A549 (cell line): ENCODE results near the gene OR6Q1. TPM values are rescaled to one million over a fixed set of nuclear protein-coding genes. Genes with fewer than 3 reads are reported as not detected.

ENCODE experiments used
- ATAC-seq, 2 experiments: fragments of 200-7000 bp in 1 of 2; fragments of >200 bp in 1 of 2; cut with Nextera tagmentation in 1 of 2; cut with Tn5 transposase in 1 of 2; 3 replicates each; pipeline versions ENCODE4 v1.8.0 to v1.9.1; 2018 to 2020; ENCODE audit warnings: mild to moderate bottlenecking in 1 of 2, moderate library complexity in 1 of 2
- CTCF ChIA-PET: fragments of 300-600 bp; sonication (Branson Sonifier 250); formaldehyde crosslinking; extraction: SDS; loops from one replicate; lab custom pipeline; 2021; ENCODE audit warnings: antibody characterized with exemption, inconsistent platforms; lab: Yijun Ruan, JAX
- POLR2A ChIA-PET: fragments of 350-600 bp; formaldehyde crosslinking; extraction: SDS; loops from one replicate; lab custom pipeline; 2021; ENCODE audit warnings: antibody characterized with exemption, inconsistent platforms; lab: Yijun Ruan, JAX
- DNase-seq, 2 experiments: peaks; one replicate each; pipeline versions ENCODE4 v3.0.0 to v3.0.0-alpha.2; 2011 to 2016; ENCODE audit warnings: low read depth in 1 of 2, low spot score in 1 of 2
- FAIRE-seq: peaks from 2 replicates; lab custom pipeline; 2011; peaks lifted over from hg19 to GRCh38; lab: Jason Lieb, UNC
- H3K27ac ChIP-seq, 2 experiments: fragments of >200 bp; sonication (Bioruptor Twin); formaldehyde crosslinking; 3 replicates each; pipeline ENCODE4 v1.5.1; 2016 to 2017
- H3K4me1 ChIP-seq: fragments of >200 bp; sonication (Bioruptor Twin); formaldehyde crosslinking; 3 replicates; pipeline ENCODE4 v1.6.1; 2016
- H3K4me2 ChIP-seq: fragments of >200 bp; sonication (Bioruptor Twin); formaldehyde crosslinking; 3 replicates; pipeline ENCODE4 v1.6.1; 2016
- H3K4me3 ChIP-seq: fragments of >200 bp; sonication (Bioruptor Twin); formaldehyde crosslinking; 3 replicates; pipeline ENCODE4 v1.5.1; 2016
- H3K9me3 ChIP-seq: fragments of >200 bp; sonication (Bioruptor Twin); formaldehyde crosslinking; 3 replicates; pipeline ENCODE4 v1.6.1; 2016
- CBX8 ChIP-seq: fragments of 200-600 bp; sonication (generic); IDR thresholded peaks from 2 replicates; pipeline ENCODE4 v1.6.1; 2016
- CHD2 ChIP-seq: fragments of 150-350 bp; IDR thresholded peaks from 2 replicates; pipeline ENCODE4 v1.6.1; 2014; ENCODE audit warnings: low read length; ENCODE audit not compliant: partially characterized antibody
- CHD4 ChIP-seq: fragments of 200-600 bp; sonication (generic); IDR thresholded peaks from 2 replicates; pipeline ENCODE4 v1.6.1; 2016; ENCODE audit warnings: antibody characterized with exemption, mild to moderate bottlenecking, borderline replicate concordance
- EHF ChIP-seq: fragments of 250-450 bp; sonication (Bioruptor Pico); IDR thresholded peaks from 2 replicates; pipeline ENCODE4 v1.5.0; 2020; ENCODE audit warnings: mild to moderate bottlenecking
- EHMT2 ChIP-seq: fragments of 200-600 bp; sonication (generic); IDR thresholded peaks from 2 replicates; pipeline ENCODE4 v1.6.1; 2016; ENCODE audit warnings: antibody characterized with exemption, low read depth, mild to moderate bottlenecking, moderate library complexity
- FOSB ChIP-seq: fragments of 250-450 bp; sonication (Bioruptor Pico); IDR thresholded peaks from 2 replicates; pipeline ENCODE4 v1.5.0; 2020; ENCODE audit warnings: mild to moderate bottlenecking, moderate library complexity
- FOSL2 ChIP-seq, 2 experiments: fragments of 450-650 bp in 1 of 2; fragments of >200 bp in 1 of 2; sonication (Bioruptor Twin) in 1 of 2; formaldehyde crosslinking; IDR thresholded peaks; 2 replicates each; pipeline versions ENCODE4 v1.5.0 to v1.6.1; 2016 to 2020; ENCODE audit warnings: mild to moderate bottlenecking in 1 of 2, moderate library complexity in 1 of 2
- JUN ChIP-seq, 2 experiments: fragments of >200 bp; sonication (Bioruptor Twin); formaldehyde crosslinking; IDR thresholded peaks; 2 replicates in 1 of 2; 3 replicates in 1 of 2; pipeline ENCODE4 v1.6.1; 2016 to 2017
- KDM5A ChIP-seq: fragments of 200-600 bp; sonication (generic); IDR thresholded peaks from 2 replicates; pipeline ENCODE4 v1.6.1; 2016; ENCODE audit warnings: antibody characterized with exemption, mild to moderate bottlenecking
- NPAS2 ChIP-seq: fragments of 250-450 bp; sonication (Bioruptor Pico); IDR thresholded peaks from 2 replicates; pipeline ENCODE4 v1.8.0; 2022; ENCODE audit warnings: mild to moderate bottlenecking, moderate library complexity, borderline replicate concordance
- NR3C1 ChIP-seq: fragments of >200 bp; sonication (Bioruptor Twin); formaldehyde crosslinking; IDR thresholded peaks from 3 replicates; pipeline ENCODE4 v1.6.1; 2017
- POLR2AphosphoS2 ChIP-seq: conservative IDR thresholded peaks from 2 replicates; pipeline ENCODE4 v1.6.1; 2012; ENCODE audit warnings: low read length, improper control_type of control experiment, inconsistent platforms
- RFX5 ChIP-seq: fragments of 450-650 bp; IDR thresholded peaks from 2 replicates; pipeline ENCODE4 v1.7.1; 2014; ENCODE audit warnings: antibody characterized with exemption, mild to moderate bottlenecking, moderate library complexity
- SMC3 ChIP-seq: fragments of >200 bp; sonication (Bioruptor Twin); formaldehyde crosslinking; IDR thresholded peaks from 3 replicates; pipeline ENCODE4 v1.6.1; 2018; ENCODE audit warnings: inconsistent platforms
- SREBF2 ChIP-seq: fragments of 450-650 bp; IDR thresholded peaks from 2 replicates; pipeline ENCODE4 v1.6.1; 2014; ENCODE audit warnings: mild to moderate bottlenecking, moderate library complexity
- TFCP2L1 ChIP-seq: fragments of 250-450 bp; sonication (Bioruptor Pico); IDR thresholded peaks from 2 replicates; pipeline ENCODE4 v1.5.0; 2021; ENCODE audit warnings: mild to moderate bottlenecking
- ZC3H11A ChIP-seq: fragments of 450-650 bp; IDR thresholded peaks from 2 replicates; pipeline ENCODE4 v1.6.1; 2014; ENCODE audit warnings: antibody characterized with exemption, mild to moderate bottlenecking
- ZNF302 ChIP-seq: fragments of 250-450 bp; sonication (Bioruptor Pico); IDR thresholded peaks from 2 replicates; pipeline ENCODE4 v1.9.0; 2021; ENCODE audit warnings: inconsistent platforms, mild to moderate bottlenecking, moderate library complexity
- WGBS: methylation state at CpG from one replicate; pipeline ENCODE4 v1.1.6; 2017; ENCODE audit errors: missing lambda C conversion rate; 5-methylcytosine and 5-hydroxymethylcytosine counted together
- polyA minus RNA-seq: library from RNA; depleted of rRNA, polyadenylated mRNA; stranded (reverse); fragments of >200 nt; gene quantifications from 2 replicates; pipeline ENCODE4 v1.2.3, GENCODE V29; 2011; rRNA and poly(A)+ RNA removed
- polyA plus RNA-seq, 4 experiments: library from polyadenylated mRNA; depleted of rRNA in 3 of 4; stranded (reverse); fragments of >200 nt; fragmentation: RNase III in 1 of 4; extraction: RNeasy Plus Mini Kit Qiagen cat#74134 plus additional on column Dnase treatment in 1 of 4; gene quantifications; 2 replicates in 3 of 4; 3 replicates in 1 of 4; pipeline ENCODE4 v1.2.3, GENCODE V29; 2011 to 2017
- TF ChIP-seq, protein P1 (sequence below): fragments of >200 bp; sonication (Bioruptor Twin); formaldehyde crosslinking; IDR thresholded peaks from 3 replicates; pipeline ENCODE4 v1.5.1; 2016
- TF ChIP-seq, protein P2 (sequence below): fragments of 200-600 bp; sonication (generic); IDR thresholded peaks from 2 replicates; pipeline ENCODE4 v1.6.1; 2016; ENCODE audit warnings: antibody characterized with exemption, mild to moderate bottlenecking, moderate library complexity
- TF ChIP-seq, protein P3 (sequence below): IDR thresholded peaks from 2 replicates; pipeline ENCODE4 v1.6.1; 2012; ENCODE audit warnings: low read depth, borderline replicate concordance

The OR6Q1 gene, protein sequence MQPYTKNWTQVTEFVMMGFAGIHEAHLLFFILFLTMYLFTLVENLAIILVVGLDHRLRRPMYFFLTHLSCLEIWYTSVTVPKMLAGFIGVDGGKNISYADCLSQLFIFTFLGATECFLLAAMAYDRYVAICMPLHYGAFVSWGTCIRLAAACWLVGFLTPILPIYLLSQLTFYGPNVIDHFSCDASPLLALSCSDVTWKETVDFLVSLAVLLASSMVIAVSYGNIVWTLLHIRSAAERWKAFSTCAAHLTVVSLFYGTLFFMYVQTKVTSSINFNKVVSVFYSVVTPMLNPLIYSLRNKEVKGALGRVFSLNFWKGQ
- not detected in 2 replicates for polyA plus RNA-seq (2011; rRNA removed)
- polyA plus RNA-seq (2012; cell fraction: cytosol; rRNA removed): not detected in 2 replicates
- polyA plus RNA-seq (2012; cell fraction: nucleus; rRNA removed): not detected in 2 replicates
- not detected in 3 replicates for polyA plus RNA-seq (2017; fragmentation: RNase III; extraction: RNeasy Plus Mini Kit Qiagen cat#74134 plus additional on column Dnase treatment)
- not detected in 2 replicates for polyA minus RNA-seq

DNA sequence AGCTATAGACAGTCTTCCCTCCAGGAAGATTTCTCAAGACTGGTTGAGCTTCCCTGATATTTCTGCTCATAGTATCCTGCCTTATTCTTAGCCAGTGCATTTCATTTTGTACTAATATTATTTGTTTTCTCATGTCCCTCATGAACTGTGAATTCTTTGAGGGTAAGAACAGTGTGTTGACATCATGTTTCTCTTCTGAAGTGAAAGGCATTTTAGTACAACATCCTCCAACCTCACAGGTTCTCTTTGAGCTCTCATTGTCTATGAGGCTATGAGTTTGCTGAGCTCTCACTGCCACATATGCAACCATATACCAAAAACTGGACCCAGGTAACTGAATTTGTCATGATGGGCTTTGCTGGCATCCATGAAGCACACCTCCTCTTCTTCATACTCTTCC is at the start of gene OR6Q1:
OR6Q1 (plus strand) TSS at position 301 of the 400 bp plus-strand sequence; CDS start at position 301, 0 bp downstream.
- CTCF ChIA-PET: no interaction called here
- H3K4me3 ChIP-seq: no peak within 1 kb of the TSS
- POLR2A ChIA-PET: no interaction called here
- no peak for TF ChIP-seq EHMT2
- no peak for TF ChIP-seq POLR2AphosphoS2
- no peak for TF ChIP-seq CHD2
- TF ChIP-seq NR3C1: no peak
- TF ChIP-seq ZNF302 (CRISPR knock-in tag): no peak
- no peak for TF ChIP-seq FOSL2 (IDR thresholded peaks at IDR 0.05)
- TF ChIP-seq FOSL2 (CRISPR knock-in tag; IDR thresholded peaks at IDR 0.05): no peak
- TF ChIP-seq, protein P1, sequence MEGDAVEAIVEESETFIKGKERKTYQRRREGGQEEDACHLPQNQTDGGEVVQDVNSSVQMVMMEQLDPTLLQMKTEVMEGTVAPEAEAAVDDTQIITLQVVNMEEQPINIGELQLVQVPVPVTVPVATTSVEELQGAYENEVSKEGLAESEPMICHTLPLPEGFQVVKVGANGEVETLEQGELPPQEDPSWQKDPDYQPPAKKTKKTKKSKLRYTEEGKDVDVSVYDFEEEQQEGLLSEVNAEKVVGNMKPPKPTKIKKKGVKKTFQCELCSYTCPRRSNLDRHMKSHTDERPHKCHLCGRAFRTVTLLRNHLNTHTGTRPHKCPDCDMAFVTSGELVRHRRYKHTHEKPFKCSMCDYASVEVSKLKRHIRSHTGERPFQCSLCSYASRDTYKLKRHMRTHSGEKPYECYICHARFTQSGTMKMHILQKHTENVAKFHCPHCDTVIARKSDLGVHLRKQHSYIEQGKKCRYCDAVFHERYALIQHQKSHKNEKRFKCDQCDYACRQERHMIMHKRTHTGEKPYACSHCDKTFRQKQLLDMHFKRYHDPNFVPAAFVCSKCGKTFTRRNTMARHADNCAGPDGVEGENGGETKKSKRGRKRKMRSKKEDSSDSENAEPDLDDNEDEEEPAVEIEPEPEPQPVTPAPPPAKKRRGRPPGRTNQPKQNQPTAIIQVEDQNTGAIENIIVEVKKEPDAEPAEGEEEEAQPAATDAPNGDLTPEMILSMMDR: no peak
- no peak for TF ChIP-seq TFCP2L1 (CRISPR knock-in tag)
- no peak for TF ChIP-seq EHF (CRISPR knock-in tag)
- TF ChIP-seq JUN (IDR thresholded peaks at IDR 0.05): no peak
- no peak for TF ChIP-seq SREBF2
- TF ChIP-seq, protein P2, sequence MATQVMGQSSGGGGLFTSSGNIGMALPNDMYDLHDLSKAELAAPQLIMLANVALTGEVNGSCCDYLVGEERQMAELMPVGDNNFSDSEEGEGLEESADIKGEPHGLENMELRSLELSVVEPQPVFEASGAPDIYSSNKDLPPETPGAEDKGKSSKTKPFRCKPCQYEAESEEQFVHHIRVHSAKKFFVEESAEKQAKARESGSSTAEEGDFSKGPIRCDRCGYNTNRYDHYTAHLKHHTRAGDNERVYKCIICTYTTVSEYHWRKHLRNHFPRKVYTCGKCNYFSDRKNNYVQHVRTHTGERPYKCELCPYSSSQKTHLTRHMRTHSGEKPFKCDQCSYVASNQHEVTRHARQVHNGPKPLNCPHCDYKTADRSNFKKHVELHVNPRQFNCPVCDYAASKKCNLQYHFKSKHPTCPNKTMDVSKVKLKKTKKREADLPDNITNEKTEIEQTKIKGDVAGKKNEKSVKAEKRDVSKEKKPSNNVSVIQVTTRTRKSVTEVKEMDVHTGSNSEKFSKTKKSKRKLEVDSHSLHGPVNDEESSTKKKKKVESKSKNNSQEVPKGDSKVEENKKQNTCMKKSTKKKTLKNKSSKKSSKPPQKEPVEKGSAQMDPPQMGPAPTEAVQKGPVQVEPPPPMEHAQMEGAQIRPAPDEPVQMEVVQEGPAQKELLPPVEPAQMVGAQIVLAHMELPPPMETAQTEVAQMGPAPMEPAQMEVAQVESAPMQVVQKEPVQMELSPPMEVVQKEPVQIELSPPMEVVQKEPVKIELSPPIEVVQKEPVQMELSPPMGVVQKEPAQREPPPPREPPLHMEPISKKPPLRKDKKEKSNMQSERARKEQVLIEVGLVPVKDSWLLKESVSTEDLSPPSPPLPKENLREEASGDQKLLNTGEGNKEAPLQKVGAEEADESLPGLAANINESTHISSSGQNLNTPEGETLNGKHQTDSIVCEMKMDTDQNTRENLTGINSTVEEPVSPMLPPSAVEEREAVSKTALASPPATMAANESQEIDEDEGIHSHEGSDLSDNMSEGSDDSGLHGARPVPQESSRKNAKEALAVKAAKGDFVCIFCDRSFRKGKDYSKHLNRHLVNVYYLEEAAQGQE: no peak
- no peak for TF ChIP-seq RFX5
- no peak for TF ChIP-seq CBX8
- TF ChIP-seq KDM5A: no peak
- no peak for TF ChIP-seq SMC3
- H3K9me3 ChIP-seq: no peaks in the 10 kb centered on the region
- no peak within 1 kb of the TSS for H3K27ac ChIP-seq
- no peak for DNase-seq
- H3K4me2 ChIP-seq: no peak within 1 kb of the TSS
- ATAC-seq: no peak
- no peak for FAIRE-seq
- H3K4me1 ChIP-seq: no peaks in the 10 kb centered on the region

DNA sequence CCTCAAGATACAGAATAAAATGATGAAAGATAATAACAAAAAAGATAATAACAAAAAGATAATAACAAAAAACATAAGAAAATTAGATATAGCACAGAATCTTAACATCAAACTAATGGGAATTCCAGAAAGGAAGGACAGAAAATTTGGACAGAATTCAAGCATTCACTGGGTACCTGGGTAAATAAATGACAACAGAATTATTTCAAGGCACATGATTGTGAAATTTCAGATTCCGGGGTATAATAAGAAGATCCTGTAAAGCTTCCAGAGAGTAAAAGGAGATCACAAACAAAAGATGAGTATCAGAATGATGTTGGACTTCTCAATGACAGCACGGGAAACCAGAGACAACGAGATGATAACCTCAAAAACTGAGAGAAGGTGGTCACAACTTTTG is 49.2 kb upstream of the OR6Q1 start:
- ATAC-seq (no peak), DNase-seq (no peak), FAIRE-seq (no peak)
- H3K9me3 ChIP-seq: no peaks in the 10 kb centered on the region
- 2% methylated on average over 3 of the region's 3 CpGs for WGBS
- no peak for TF ChIP-seq ZC3H11A
- no peak for TF ChIP-seq CHD4
- TF ChIP-seq FOSB (CRISPR knock-in tag): no peak
- TF ChIP-seq CHD2: no peak
- TF ChIP-seq, protein P2: no peak
- TF ChIP-seq, protein P3, sequence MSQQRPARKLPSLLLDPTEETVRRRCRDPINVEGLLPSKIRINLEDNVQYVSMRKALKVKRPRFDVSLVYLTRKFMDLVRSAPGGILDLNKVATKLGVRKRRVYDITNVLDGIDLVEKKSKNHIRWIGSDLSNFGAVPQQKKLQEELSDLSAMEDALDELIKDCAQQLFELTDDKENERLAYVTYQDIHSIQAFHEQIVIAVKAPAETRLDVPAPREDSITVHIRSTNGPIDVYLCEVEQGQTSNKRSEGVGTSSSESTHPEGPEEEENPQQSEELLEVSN: no peak
- no peak for TF ChIP-seq SREBF2
- no peak for TF ChIP-seq NPAS2 (CRISPR knock-in tag)
- CTCF ChIA-PET: no interaction called here
- H3K27ac ChIP-seq: no peak overlapping the region
- H3K4me3 ChIP-seq: no peak overlapping the region
- POLR2A ChIA-PET: no interaction called here
- no peaks in the 10 kb centered on the region for H3K4me1 ChIP-seq
- H3K4me2 ChIP-seq: no peak overlapping the region
